ENCODE data around the gene RALGAPA2. TPM values are rescaled to one million over a fixed set of nuclear protein-coding genes. Genes with fewer than 3 reads are reported as not detected.

The RALGAPA2 gene
- total RNA-seq, 4 donors from 2014 or later, result 89.7 to 126 (median 97.8) TPM

DNA sequence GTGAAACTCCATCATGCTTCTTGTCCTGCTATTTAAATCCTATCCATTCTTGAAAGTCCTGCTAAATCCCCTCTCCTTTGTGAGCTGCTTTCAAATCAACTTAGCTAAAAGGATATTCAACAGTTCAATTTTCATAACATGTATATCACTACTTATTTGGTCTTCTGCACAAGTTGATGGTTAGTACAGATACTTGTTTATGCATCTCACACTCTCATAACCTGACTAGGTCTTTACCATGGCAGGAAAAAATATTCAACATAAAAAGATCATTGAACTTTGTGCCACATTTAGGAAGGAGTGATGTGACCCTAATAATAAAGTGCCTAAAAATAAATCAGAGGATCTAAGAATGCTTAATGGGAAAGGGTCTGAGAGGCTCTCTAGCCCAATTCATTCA, 148.2 kb downstream of the RALGAPA2 start:
- peaks cover 0 to 4% of the 10 kb centered on the region in 2 donors for H3K36me3 ChIP-seq
- intact Hi-C loops (cut with DNase I), result no loop called here
- H3K27me3 ChIP-seq, result no peaks in the 10 kb centered on the region
- H3K4me1 ChIP-seq, result no peaks in the 10 kb centered on the region
- no peak for DNase-seq
- H3K9me3 ChIP-seq, result no peaks in the 10 kb centered on the region
- H3K4me3 ChIP-seq (replicated peaks in 1 of 3), result no peak overlapping the region
- H3K27ac ChIP-seq, result no peak overlapping the region
- TF ChIP-seq, protein P1, sequence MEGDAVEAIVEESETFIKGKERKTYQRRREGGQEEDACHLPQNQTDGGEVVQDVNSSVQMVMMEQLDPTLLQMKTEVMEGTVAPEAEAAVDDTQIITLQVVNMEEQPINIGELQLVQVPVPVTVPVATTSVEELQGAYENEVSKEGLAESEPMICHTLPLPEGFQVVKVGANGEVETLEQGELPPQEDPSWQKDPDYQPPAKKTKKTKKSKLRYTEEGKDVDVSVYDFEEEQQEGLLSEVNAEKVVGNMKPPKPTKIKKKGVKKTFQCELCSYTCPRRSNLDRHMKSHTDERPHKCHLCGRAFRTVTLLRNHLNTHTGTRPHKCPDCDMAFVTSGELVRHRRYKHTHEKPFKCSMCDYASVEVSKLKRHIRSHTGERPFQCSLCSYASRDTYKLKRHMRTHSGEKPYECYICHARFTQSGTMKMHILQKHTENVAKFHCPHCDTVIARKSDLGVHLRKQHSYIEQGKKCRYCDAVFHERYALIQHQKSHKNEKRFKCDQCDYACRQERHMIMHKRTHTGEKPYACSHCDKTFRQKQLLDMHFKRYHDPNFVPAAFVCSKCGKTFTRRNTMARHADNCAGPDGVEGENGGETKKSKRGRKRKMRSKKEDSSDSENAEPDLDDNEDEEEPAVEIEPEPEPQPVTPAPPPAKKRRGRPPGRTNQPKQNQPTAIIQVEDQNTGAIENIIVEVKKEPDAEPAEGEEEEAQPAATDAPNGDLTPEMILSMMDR (IDR thresholded peaks at IDR 0.05), result no peak
- no peak for TF ChIP-seq POLR2A (IDR thresholded peaks at IDR 0.05)

DNA sequence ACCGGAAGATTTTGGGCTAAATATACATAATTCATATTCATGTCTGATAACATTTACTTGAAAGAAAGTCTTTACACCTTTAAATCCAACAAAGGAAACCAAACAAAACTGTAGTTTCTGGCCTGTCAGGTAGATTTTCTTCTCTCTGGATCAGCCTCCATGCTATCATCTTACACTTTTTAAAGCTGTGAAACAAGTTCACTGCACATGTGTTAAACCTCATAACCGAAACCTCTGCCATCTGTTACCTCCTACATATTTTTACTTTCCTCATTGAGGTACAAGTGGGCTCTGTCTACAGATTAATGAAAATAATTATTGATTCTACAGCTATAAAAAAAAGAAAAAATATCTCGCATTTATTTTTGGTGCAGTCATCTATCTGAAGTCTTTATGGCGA, 149.9 kb downstream of the RALGAPA2 start:
- no peak for DNase-seq
- Histone ChIP-seq H3K4me3 (replicated peaks in 1 of 3) (no peak overlapping the region), H3K36me3 (peaks cover 0 to 4% of the 10 kb centered on the region in 2 donors), H3K27ac (no peak overlapping the region), H3K4me1 (no peaks in the 10 kb centered on the region), H3K27me3 (no peaks in the 10 kb centered on the region), H3K9me3 (no peaks in the 10 kb centered on the region)
- TF ChIP-seq, protein P1 (IDR thresholded peaks at IDR 0.05), result no peak
- no peak for TF ChIP-seq POLR2A (IDR thresholded peaks at IDR 0.05)
- intact Hi-C loops (cut with DNase I), result no loop called here
- 97% methylated on average over 4 of the region's 4 CpGs for WGBS, 2 donors

DNA sequence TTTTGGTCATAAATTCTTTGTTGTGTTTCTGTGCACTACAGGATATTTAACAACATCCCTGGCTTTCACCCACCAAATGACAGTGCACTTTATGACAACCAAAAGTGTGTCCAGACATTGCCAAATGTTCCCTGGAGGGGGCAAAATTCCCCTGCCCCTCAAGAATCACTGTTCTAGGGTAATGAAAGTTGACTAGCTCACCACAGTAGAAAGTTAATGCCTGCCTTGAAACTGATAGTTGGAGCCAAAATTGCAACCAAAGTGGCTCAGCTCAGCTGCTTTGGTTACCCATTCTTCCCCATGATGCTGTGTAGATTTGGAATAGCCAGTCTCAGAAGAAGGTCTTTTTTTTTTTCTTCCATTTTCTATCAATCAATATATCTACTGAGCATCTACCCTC, 150.6 kb downstream of the RALGAPA2 start:
- no peak overlapping the region for H3K4me3 ChIP-seq (replicated peaks in 1 of 3)
- H3K36me3 ChIP-seq, result peaks cover 0 to 4% of the 10 kb centered on the region in 2 donors
- H3K9me3 ChIP-seq, result no peaks in the 10 kb centered on the region
- no peak for TF ChIP-seq POLR2A (IDR thresholded peaks at IDR 0.05)
- TF ChIP-seq, protein P1 (IDR thresholded peaks at IDR 0.05), result no peak
- no peak for DNase-seq
- no peak overlapping the region for H3K27ac ChIP-seq
- H3K4me1 ChIP-seq, result no peaks in the 10 kb centered on the region
- intact Hi-C loops (cut with DNase I), result no loop called here
- no peaks in the 10 kb centered on the region for H3K27me3 ChIP-seq

DNA sequence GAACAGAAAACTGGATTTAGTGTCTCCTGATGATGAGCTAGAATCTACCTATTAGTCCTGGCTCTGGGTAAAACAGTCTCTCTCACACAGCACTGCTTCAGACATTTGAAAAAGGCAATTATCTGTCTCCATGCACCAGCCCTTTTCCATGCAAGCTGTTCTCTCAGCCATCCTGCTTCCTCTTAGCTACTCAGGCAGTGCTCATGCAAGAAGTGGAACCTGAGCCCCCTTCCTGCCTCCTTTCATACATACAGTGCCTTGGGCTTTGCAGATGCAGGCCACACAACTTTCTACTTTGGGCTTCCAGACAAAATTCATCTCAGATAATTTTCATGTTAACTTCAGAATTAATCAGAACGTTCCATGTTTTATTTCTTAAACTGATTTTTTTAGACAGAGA, 151.3 kb downstream of the RALGAPA2 start:
- Histone ChIP-seq H3K4me1 (no peaks in the 10 kb centered on the region), H3K9me3 (no peaks in the 10 kb centered on the region), H3K27ac (no peak overlapping the region), H3K4me3 (replicated peaks in 1 of 3) (no peak overlapping the region), H3K36me3 (peaks cover 0 to 4% of the 10 kb centered on the region in 2 donors), H3K27me3 (no peaks in the 10 kb centered on the region)
- 96 to 99% methylated on average over 1 of the region's 1 CpG for WGBS, 2 donors
- DNase-seq, result no peak
- TF ChIP-seq, protein P1 (IDR thresholded peaks at IDR 0.05), result no peak
- no peak for TF ChIP-seq POLR2A (IDR thresholded peaks at IDR 0.05)
- intact Hi-C loops (cut with DNase I), result no loop called here

DNA sequence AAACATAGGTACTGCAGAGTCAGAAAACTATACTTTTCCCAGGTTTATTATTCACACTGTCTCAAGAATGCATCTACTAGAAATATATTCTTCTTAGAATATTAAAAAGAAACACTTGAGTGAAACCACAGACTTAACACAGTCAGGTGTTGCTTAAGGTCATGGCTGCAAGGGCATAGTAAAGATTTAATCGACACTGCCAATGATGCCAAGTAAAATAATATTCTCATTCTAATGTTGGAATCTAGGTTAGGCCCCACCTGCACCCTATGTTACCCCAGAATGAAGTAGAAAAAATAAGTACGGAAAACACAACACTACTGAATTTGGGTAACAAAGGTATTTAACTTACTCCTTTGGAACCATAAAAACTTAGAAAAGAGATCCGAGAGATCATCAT, 155.0 kb downstream of the RALGAPA2 start:
- no peaks in the 10 kb centered on the region for H3K36me3 ChIP-seq
- no peaks in the 10 kb centered on the region for H3K27me3 ChIP-seq
- TF ChIP-seq POLR2A (IDR thresholded peaks at IDR 0.05), result no peak
- TF ChIP-seq, protein P1 (IDR thresholded peaks at IDR 0.05), result no peak
- H3K27ac ChIP-seq, result no peak overlapping the region
- 98% methylated on average over 3 of the region's 3 CpGs for WGBS, 2 donors
- no peaks in the 10 kb centered on the region for H3K4me1 ChIP-seq
- H3K4me3 ChIP-seq (replicated peaks in 1 of 3), result no peak overlapping the region
- intact Hi-C loops (cut with DNase I), result no loop called here
- H3K9me3 ChIP-seq, result no peaks in the 10 kb centered on the region
- no peak for DNase-seq

Data from thyroid gland (tissue), 4 donors.